ENCODE data around the gene DHRS7.
"Not testable (repeated sequence)": the region's sequence is repeated elsewhere in the genome, so short reads cannot be mapped to it uniquely, and the experiment has no call there.

The DHRS7 gene

DNA sequence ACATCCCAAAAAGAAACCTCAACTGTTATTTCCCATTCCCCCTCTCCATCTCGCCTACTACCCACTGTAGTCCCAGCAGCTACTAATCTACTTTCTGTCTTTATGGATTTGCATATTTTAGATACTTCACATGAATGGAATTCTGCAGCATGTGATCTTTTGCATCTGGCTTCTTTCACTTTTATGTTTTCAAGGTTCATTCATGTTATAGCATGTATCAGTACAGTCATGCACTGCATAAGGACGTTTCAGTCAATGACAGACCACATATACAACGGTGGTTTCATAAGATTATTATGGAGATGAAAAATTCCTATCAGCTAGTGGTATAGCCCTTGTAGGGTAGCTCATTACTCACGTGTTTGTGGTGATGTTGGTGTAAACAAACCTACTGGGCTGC is 49.0 kb downstream of the DHRS7 start:
- no peak for DNase-seq

DNA sequence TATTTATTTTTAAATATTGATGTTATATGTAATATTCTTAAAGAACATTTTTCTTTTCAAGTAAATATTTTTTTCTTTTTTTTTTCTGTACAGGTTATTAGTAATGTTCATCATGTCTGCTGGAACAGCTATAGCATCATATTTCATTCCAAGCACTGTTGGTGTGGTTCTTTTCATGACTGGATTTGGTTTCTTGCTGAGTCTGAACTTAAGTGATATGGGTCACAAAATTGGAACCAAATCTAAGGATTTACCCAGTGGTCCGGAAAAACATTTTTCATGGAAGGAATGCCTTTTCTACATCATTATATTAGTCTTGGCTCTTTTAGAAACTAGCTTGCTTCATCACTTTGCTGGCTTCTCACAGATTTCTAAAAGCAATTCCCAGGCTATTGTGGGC is 50.3 kb downstream of the DHRS7 start:
- no peak for DNase-seq

DNA sequence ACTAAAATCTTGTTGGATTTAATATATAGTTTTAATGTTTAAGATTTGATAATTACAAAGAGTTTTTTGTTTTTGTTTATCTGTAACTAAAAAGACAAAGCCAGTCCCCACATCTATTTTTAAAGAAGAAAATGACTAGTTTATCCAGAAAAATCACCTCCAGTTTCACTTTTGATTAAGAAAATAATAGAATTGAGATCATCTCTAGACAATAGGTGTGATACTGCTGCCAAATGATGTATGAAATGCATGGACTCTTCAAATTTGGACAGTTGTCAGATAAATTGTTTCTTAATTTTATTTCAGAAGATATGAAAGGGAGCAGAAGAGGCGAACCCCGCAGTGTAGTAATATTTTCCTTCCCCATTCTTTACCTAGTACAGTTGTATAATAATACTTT is 53.5 kb downstream of the DHRS7 start:
- DNase-seq: no peak

DNA sequence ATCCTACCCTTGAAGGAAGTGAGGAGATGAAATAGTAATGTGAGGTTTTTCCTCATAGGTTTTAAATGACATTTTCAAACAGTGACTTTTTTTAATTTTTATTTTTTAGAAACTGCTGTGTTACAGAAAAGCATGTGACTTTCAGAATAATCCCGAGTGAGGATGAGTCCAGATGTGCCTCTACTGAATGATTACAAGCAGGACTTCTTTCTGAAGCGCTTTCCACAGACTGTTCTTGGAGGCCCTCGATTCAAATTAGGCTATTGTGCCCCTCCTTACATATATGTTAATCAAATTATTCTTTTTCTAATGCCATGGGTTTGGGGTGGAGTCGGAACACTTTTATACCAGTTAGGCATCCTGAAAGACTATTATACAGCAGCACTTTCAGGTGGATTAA is 57.7 kb downstream of the DHRS7 start:
- DNase-seq: no peak

DNA sequence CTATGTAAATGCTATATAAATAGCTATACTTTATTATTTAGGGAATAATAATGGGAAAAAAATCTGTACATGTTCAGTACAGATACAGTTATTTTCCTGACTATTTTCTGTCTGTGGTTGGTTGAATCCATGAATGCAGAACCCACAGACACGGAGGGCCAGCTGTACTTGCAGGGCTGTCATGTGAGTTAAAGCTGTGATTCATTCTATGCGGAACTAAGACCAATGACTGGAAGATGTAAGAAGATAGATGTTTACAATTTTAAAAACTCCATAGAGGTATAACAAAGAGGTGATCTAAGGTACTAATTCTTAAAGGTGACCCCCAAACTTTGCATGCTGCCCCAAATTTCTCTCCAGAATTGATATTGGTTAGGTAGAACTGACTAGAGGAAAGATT is 58.9 kb downstream of the DHRS7 start:
- DNase-seq: no peak

DNA sequence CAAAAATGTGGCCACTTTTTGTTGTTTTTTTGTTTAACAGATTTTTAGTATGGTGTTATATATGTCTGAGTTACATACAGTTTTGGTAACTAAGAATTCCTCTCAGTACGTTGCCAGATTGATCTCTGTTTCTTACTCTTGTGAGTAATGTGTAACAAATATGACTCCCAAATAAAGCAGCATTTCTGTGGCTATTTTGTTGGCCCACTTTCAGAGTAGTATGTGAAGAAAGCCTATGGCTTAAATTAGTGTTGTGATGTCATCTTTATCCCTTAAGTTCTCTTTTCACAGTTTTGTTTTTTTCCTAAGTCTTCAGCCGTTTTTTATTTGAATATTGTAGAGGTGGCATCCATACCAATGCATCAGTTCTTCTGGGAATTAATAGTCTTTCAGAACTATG is 62.8 kb downstream of the DHRS7 start:
- DNase-seq: no peak

DNA sequence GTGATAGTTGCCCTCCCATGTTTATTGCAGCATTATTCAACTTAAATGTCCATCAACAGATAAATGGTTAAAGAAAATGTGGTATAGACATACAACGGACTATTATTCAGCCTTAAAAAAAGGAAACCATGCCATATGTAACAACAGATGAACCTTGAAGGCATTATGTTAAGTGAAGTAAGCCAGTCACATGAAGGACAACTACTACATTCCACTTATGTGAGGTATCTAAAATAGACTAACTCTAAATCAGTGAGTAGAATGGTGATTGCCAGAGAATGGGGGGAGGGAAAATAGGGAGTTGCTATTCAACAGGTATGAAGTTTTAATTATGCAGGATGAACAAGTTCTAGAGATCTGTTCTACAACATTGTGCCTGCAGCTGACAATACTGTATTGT is 63.4 kb downstream of the DHRS7 start:
- no peak for DNase-seq

DNA sequence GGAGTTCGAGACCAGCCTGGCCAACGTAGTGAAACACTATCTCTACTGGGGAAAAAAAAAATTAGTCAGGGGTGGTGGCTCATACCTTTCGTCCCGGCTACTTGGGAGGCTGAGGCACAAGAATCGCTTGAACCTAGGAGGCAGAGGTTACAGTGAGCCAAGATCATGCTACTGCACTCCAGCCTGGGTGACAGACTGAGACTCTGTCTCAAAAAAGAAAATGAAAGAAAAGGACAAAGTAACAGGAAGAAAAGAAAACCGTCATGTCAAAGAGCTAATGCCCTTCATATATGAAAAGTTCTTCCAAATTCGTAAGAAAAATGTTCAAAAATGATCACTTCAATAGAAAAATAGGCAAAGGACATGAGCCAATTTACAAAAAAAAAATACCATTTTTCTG is 65.3 kb downstream of the DHRS7 start:
- not testable (repeated sequence) for DNase-seq

DNA sequence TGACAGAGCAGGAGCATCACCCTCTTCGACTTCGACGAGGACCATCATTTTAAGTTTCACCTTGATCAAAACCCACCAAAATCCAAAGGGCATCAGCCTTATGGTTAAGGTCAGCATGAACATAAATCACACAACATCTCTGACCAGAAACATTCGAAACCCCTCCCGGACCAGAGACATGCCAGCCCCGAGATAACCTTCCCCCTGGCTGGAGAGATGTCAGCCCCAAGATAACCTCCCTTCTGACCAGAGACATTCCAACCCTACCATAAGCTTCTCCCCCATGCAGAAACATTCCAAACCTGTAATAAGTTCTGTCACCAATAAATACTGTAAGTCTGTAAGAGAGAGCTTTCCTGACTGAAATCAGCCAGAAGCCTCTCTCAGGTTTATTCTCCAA is 67.2 kb downstream of the DHRS7 start:
- DNase-seq: no peak

DNA sequence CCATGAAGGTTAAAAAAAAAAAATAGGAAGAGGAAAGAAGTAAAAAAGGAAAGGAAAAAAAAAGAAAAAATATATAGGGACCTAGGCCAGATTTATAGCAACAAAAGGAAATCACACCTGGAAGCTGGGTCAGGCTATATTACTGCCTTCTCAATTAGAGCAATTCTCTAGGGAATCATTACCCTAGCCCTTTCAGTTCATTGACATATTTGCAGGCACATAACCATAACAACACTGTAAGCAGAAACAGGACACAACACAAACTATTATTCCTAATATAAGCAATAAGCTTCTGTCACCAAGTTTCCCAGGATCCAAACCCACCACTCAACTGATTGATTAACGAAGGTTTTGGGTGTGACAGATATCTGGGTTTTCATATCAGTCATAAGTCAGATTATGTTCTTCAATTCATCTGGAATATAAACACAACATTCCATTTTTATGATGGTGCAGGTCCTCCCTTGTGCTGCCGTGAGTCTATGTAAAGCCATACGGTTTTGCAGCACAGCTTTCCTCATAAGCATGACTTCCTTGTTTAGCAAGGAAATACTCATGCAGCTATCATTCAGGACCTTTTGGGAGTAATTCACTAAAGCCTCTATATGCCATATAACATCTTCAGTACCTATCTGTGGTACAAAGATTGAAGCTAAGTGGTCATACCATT is 69.3 kb downstream of the DHRS7 start:
- no peak for DNase-seq

DNA sequence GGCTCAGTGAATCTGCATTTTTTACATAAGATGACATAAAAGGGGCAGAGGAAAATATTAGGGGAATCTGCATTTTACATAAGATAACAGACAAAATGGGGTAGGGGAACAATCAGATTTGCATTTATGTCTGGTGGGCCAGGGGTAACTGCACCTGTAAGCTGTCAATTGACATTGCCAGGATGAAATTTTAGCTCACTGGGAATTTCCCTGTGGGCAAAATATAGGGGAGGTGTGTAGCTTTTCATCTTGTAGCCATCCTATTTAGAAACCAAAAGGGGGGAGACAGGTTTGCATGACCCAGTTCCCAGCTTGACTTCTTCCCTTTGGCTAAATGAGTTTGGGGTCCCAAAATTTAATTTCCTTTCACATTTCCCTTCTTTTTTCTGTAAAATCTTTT is 70.0 kb downstream of the DHRS7 start:
- no peak for DNase-seq

DNA sequence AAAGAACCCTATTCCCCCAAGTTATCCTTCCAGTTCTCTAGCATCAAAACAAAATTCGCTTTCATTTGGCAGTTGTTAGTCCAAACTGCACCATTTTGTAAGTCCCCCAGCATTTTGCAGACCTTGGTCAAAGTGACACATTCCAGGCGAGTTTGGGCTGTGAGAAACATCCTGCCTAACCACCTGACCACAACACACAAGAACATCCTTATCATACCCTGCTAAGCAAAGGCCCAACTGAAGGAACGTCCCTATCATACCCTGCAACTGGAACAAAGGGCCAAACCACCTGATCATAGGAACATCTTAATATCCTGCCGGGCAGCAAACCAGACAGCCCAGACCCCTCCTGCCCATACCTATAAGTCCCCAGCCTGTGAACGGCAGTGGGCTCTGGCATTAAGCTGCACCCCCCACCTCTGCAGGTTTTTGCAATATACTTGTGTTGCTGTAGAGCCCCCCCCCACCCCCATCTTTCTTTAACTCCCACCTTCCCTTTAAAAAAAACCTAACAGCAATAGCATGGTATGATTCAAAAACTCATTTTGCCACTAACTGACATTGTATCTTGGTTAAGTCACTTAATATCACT is 70.8 kb downstream of the DHRS7 start:
- DNase-seq: no peak
